Aortic smooth muscle cell (primary cell): ENCODE results near the gene AKAP8. TPM values are rescaled to one million over a fixed set of nuclear protein-coding genes. Genes with fewer than 3 reads are reported as not detected.

Source experiments
- total RNA-seq: library from RNA; depleted of rRNA; stranded (reverse); fragments of >200 nt; gene quantifications from 2 replicates; pipeline ENCODE4 v1.2.3, GENCODE V29; 2014

AKAP8 gene
- 13.6 and 17.8 TPM in 2 replicates for total RNA-seq

DNA sequence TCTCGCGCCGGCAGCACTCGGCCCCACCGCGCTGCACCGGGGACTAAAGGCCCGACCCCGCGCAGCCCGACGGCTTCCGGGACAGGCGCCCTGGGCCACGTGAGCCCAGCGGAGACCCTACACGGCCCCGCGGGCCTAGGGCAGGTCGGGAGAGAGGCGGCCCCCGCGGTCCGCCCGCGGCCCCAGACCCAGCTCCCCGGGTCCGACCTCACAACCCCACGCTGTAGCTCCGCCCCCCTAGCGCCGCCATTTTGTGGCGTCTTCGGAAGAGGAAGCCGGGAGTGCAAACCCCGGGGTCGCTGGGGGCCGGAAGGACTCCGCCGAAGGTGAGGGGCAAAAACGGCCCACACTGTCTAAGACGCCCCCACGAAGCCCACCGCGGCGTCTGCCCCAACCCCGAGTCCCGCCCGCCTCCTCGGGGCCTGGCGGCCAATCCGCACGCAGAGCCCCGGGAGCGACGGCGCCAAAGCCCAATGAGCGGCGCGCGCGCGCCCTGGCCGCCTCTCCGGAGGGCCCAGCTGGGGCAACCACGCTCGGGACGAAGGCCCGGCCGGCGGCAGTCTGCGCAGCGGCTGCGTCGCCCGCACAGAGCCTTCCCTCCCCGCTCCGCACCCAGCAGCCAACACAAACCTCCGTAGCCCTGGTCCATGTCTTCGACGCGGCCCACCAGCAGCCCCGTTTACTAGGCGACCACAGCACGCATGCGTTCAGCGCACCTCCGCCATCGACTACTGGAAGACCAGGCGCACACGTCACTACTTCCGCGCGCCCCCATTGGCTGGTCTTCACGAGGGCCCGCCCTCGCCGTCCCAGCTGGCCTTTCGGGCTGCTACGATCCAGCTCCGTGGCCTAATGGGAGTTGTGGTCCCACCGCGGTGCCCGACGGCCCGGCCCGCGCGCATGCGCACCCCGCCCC is at the start of gene AKAP8:
AKAP8 (minus strand) TSS at position 705 of the 916 bp plus-strand sequence; CDS start at position 649, 56 bp downstream.

DNA sequence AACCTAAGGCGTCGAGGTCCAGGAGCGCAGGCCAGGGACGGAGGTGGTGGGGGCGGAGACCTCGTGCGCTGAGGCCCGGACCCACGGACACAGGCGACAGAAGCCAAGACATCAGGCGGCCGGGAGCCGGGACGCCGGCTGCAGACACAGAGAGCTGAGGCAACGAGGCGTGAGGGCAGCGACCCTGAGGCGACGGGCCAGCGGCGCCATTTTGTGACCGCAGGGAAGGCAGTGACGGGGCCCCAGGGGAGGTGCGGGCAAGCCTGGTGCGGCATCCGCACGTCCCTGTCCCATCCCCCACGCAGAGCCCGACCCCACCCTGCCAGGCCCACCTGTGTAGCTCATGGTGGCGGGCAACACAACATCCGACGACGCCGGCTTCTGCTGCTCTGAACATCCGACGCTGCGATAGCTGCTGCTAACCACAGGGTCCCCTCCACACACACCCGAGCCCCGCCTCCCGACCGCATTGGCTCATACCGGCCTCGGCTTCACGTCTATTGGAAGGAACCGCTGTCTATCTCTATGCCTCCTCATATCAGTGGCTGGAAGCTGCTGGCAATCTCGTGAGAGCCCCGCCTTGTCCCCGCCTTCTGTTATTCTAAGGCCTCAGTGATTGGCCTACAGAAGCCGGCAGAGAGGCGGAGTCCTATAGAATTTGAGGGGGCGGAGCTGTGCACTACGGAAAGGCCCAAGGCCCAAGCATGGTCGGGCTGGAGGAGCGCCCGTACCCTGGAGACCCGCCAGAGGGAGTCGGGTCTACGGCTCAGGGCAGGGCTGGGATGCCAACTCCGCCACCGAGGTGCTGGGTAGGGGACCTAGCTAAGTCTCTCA is 39.2 kb upstream of the AKAP8 start, which contains the start of gene AKAP8L:
AKAP8L (minus strand) TSS at position 410 of the 834 bp plus-strand sequence; CDS start at position 345, 65 bp downstream.

DNA sequence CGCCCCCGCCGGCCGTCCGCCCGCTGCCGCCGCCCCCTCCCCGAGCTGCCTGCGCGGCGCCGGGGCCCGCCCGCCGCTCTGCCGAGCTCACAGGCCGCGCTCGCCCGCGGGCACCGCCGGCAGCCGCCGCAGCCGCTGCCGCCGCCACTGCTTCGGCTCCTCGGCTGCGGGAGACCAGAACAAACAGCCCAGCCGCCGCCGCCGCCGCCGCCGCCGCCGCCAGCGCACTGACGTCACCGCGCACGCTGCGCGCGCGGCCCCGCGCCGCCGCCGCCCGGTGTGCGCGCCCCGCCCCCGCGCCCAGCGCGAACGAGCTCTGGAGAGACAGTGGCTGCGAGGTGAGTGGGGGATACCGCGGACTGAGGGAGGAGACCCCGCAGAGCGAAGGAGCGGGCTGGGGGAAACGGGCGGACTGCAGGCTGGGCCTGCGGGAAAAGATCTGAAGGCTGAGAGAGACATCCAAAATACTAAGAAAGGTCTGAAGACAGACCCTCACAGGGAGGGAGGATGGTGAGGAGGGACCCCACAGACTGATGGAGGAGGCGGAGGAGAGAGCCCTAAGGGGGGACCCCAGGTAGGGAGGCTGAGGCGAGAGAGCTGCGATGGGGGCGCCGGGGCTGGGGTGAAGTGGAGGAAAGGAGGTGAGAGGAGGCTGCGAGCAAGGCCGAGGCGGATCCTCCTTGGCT is 47.1 kb downstream of the AKAP8 start, which contains the start of gene BRD4:
BRD4 (minus strand) TSS at position 229 of the 686 bp plus-strand sequence. CDS start 59,440 bp downstream, outside the sequence.

Other genes starting within 250 kb of the AKAP8 start
- gene NOTCH3, start 178.8 kb downstream of the AKAP8 start, total RNA-seq = 184 and 225 TPM in 2 replicates
- 0.06 and 0.13 TPM in 2 replicates for gene EPHX3, start 147.3 kb downstream of the AKAP8 start, total RNA-seq
- gene BRD4, start 47.2 kb downstream of the AKAP8 start, total RNA-seq = 10.7 and 15.9 TPM in 2 replicates
- 62.9 and 74.2 TPM in 2 replicates for gene AKAP8L, start 39.2 kb upstream of the AKAP8 start, total RNA-seq
- gene WIZ, start 70.2 kb upstream of the AKAP8 start, total RNA-seq = 5.8 and 8.0 TPM in 2 replicates
- 0.06 and 0.13 TPM in 2 replicates for gene RASAL3, start 84.8 kb upstream of the AKAP8 start, total RNA-seq
- gene PGLYRP2, start 99.7 kb upstream of the AKAP8 start, total RNA-seq = not detected in 2 replicates
- not detected in 2 replicates for gene CYP4F22, start 128.7 kb upstream of the AKAP8 start, total RNA-seq
- not detected in 2 replicates for gene CYP4F8, start 235.4 kb upstream of the AKAP8 start, total RNA-seq